K562 (cell line): ENCODE measurements around the gene IKZF4. TPM values are rescaled to one million over a fixed set of nuclear protein-coding genes. Genes with fewer than 3 reads are reported as not detected.

Experiments
- EP400 ChIP-seq: fragments of 450-650 bp; IDR thresholded peaks from 2 replicates; pipeline ENCODE4 v1.6.1; 2017; ENCODE audit warnings: antibody characterized with exemption, mild to moderate bottlenecking, moderate library complexity
- FOXJ3 ChIP-seq: sonication (generic); formaldehyde crosslinking; IDR thresholded peaks from 2 replicates; pipeline ENCODE4 v1.4.0; 2020; ENCODE audit warnings: mild to moderate bottlenecking, missing genetic modification reagents
- SMC3 ChIP-seq: conservative IDR thresholded peaks from 2 replicates; pipeline ENCODE4 v1.6.1; 2011; ENCODE audit warnings: low read depth, low read length, improper control_type of control experiment; ENCODE audit not compliant: insufficient read depth
- polyA plus RNA-seq, 8 experiments: library from polyadenylated mRNA; depleted of rRNA in 4 of 8; stranded (reverse) in 5 of 8; unstranded in 3 of 8; fragments of >200 nt; fragmentation: Nextera tagmentation in 2 of 8; fragmentation: Illumina TruSeq in 1 of 8; extraction: Ambion mirVana in 2 of 8; extraction: Trizol in 1 of 8; gene quantifications; 2 replicates each; pipeline versions ENCODE4 v1.2.1 to v1.2.3, GENCODE V29; 2011 to 2014; ENCODE audit warnings: inconsistent platforms in 1 of 8, missing spikeins in 1 of 8
- total RNA-seq, 7 experiments: library from RNA; depleted of rRNA in 6 of 7; stranded (reverse); fragments of >200 nt in 6 of 7; fragmentation: Illumina TruSeq in 2 of 7; extraction: Trizol in 2 of 7; gene quantifications; 2 replicates each; pipeline versions ENCODE4 v1.2.1 to v1.2.3, GENCODE V29; 2011 to 2021; ENCODE audit warnings: low replicate concordance in 1 of 7
- TF ChIP-seq, protein P1 (sequence below), 3 experiments: IDR thresholded peaks in 2 of 3; conservative IDR thresholded peaks in 1 of 3; 2 replicates each; pipeline ENCODE4 v1.5.1; 2011 to 2012; ENCODE audit warnings: low read length in 3 of 3, mild to moderate bottlenecking in 3 of 3, control low read depth in 2 of 3, improper control_type of control experiment in 1 of 3, inconsistent platforms in 1 of 3, low read depth in 1 of 3, mixed read lengths in 1 of 3, moderate library complexity in 1 of 3; ENCODE audit not compliant: insufficient read depth in 2 of 3
- TF ChIP-seq, protein P2 (sequence below): sonication (generic); formaldehyde crosslinking; IDR thresholded peaks from 2 replicates; pipeline ENCODE4 v1.8.0; 2022; ENCODE audit warnings: mild to moderate bottlenecking, missing genetic modification reagents
- TF ChIP-seq, protein P3 (sequence below), 2 experiments: fragments of 450-650 bp; IDR thresholded peaks; 2 replicates each; pipeline ENCODE4 v1.6.1; 2018; ENCODE audit warnings: mild to moderate bottlenecking in 2 of 2, low read depth in 1 of 2; ENCODE audit not compliant: partially characterized antibody in 2 of 2
- TF ChIP-seq, protein P4 (sequence below), 2 experiments: fragments of 450-650 bp in 1 of 2; sonication (generic) in 1 of 2; formaldehyde crosslinking in 1 of 2; IDR thresholded peaks; 2 replicates each; pipeline versions ENCODE4 v1.7.1 to v1.9.0; 2016 to 2022; ENCODE audit warnings: inconsistent platforms in 1 of 2, mild to moderate bottlenecking in 1 of 2, missing genetic modification reagents in 1 of 2

Gene IKZF4
- total and polyA plus RNA-seq, 9 of the 15 experiments (the other 6 are each of a cell fraction or from before 2014, with no cell fraction given), result 1.9 to 16.3 (median 3.6) TPM

DNA sequence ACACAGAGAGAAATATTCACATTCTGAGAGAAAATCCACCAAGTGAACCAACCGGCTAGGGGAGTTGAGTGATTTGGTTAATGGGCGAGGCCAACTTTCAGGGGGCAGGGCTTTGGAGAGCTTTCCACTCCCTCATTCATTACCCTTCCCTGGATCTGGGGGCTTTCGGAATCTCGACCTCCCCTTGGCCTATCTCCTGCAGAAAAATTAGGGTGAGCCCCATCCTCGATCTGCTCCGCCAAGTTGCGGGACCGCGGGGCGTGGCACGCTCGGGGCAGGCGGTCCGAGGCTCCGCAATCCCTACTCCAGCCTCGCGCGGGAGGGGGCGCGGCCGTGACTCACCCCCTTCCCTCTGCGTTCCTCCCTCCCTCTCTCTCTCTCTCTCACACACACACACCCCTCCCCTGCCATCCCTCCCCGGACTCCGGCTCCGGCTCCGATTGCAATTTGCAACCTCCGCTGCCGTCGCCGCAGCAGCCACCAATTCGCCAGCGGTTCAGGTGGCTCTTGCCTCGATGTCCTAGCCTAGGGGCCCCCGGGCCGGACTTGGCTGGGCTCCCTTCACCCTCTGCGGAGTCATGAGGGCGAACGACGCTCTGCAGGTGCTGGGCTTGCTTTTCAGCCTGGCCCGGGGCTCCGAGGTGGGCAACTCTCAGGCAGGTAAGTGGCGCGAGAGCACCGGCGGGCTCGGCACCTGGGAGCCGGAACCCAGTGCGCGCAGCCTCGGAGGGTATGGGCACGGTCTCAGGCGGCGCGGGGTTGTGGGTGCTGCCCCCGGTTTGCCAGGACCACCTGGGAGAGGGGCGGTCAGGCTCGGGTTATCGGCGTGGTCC, 59.1 kb downstream of the IKZF4 start, which contains the start of gene ERBB3 (continued):
- TF ChIP-seq, protein P1, sequence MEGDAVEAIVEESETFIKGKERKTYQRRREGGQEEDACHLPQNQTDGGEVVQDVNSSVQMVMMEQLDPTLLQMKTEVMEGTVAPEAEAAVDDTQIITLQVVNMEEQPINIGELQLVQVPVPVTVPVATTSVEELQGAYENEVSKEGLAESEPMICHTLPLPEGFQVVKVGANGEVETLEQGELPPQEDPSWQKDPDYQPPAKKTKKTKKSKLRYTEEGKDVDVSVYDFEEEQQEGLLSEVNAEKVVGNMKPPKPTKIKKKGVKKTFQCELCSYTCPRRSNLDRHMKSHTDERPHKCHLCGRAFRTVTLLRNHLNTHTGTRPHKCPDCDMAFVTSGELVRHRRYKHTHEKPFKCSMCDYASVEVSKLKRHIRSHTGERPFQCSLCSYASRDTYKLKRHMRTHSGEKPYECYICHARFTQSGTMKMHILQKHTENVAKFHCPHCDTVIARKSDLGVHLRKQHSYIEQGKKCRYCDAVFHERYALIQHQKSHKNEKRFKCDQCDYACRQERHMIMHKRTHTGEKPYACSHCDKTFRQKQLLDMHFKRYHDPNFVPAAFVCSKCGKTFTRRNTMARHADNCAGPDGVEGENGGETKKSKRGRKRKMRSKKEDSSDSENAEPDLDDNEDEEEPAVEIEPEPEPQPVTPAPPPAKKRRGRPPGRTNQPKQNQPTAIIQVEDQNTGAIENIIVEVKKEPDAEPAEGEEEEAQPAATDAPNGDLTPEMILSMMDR (IDR thresholded peaks at IDR 0.05 in 2 of 3, conservative IDR thresholded peaks at IDR 0.05 in 1 of 3; ENCODE audit: insufficient read depth in 2 of 3, low read depth in 1 of 3, low read length in 3 of 3), result no peak; a peak in 1 of 6 replicates
- TF ChIP-seq, protein P2, sequence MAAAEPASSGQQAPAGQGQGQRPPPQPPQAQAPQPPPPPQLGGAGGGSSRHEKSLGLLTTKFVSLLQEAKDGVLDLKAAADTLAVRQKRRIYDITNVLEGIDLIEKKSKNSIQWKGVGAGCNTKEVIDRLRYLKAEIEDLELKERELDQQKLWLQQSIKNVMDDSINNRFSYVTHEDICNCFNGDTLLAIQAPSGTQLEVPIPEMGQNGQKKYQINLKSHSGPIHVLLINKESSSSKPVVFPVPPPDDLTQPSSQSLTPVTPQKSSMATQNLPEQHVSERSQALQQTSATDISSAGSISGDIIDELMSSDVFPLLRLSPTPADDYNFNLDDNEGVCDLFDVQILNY (CRISPR knock-in tag), result no peak
- TF ChIP-seq, protein P3, sequence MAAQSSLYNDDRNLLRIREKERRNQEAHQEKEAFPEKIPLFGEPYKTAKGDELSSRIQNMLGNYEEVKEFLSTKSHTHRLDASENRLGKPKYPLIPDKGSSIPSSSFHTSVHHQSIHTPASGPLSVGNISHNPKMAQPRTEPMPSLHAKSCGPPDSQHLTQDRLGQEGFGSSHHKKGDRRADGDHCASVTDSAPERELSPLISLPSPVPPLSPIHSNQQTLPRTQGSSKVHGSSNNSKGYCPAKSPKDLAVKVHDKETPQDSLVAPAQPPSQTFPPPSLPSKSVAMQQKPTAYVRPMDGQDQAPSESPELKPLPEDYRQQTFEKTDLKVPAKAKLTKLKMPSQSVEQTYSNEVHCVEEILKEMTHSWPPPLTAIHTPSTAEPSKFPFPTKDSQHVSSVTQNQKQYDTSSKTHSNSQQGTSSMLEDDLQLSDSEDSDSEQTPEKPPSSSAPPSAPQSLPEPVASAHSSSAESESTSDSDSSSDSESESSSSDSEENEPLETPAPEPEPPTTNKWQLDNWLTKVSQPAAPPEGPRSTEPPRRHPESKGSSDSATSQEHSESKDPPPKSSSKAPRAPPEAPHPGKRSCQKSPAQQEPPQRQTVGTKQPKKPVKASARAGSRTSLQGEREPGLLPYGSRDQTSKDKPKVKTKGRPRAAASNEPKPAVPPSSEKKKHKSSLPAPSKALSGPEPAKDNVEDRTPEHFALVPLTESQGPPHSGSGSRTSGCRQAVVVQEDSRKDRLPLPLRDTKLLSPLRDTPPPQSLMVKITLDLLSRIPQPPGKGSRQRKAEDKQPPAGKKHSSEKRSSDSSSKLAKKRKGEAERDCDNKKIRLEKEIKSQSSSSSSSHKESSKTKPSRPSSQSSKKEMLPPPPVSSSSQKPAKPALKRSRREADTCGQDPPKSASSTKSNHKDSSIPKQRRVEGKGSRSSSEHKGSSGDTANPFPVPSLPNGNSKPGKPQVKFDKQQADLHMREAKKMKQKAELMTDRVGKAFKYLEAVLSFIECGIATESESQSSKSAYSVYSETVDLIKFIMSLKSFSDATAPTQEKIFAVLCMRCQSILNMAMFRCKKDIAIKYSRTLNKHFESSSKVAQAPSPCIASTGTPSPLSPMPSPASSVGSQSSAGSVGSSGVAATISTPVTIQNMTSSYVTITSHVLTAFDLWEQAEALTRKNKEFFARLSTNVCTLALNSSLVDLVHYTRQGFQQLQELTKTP (IDR thresholded peaks at IDR 0.05; ENCODE audit: low read depth in 1 of 2, partially characterized antibody in 2 of 2), result peak in 1 of 2 experiments; percentile 67
- no peak; the same call in 1 of the 2 replicates for TF ChIP-seq EP400
- TF ChIP-seq, protein P4, sequence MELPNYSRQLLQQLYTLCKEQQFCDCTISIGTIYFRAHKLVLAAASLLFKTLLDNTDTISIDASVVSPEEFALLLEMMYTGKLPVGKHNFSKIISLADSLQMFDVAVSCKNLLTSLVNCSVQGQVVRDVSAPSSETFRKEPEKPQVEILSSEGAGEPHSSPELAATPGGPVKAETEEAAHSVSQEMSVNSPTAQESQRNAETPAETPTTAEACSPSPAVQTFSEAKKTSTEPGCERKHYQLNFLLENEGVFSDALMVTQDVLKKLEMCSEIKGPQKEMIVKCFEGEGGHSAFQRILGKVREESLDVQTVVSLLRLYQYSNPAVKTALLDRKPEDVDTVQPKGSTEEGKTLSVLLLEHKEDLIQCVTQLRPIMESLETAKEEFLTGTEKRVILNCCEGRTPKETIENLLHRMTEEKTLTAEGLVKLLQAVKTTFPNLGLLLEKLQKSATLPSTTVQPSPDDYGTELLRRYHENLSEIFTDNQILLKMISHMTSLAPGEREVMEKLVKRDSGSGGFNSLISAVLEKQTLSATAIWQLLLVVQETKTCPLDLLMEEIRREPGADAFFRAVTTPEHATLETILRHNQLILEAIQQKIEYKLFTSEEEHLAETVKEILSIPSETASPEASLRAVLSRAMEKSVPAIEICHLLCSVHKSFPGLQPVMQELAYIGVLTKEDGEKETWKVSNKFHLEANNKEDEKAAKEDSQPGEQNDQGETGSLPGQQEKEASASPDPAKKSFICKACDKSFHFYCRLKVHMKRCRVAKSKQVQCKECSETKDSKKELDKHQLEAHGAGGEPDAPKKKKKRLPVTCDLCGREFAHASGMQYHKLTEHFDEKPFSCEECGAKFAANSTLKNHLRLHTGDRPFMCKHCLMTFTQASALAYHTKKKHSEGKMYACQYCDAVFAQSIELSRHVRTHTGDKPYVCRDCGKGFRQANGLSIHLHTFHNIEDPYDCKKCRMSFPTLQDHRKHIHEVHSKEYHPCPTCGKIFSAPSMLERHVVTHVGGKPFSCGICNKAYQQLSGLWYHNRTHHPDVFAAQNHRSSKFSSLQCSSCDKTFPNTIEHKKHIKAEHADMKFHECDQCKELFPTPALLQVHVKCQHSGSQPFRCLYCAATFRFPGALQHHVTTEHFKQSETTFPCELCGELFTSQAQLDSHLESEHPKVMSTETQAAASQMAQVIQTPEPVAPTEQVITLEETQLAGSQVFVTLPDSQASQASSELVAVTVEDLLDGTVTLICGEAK (IDR thresholded peaks at IDR 0.05), result peak; percentile 67
- TF ChIP-seq, protein P4 (CRISPR knock-in tag; IDR thresholded peaks at IDR 0.05), result no peak
- TF ChIP-seq SMC3, result no peak
- TF ChIP-seq FOXJ3 (CRISPR knock-in tag), result no peak
